K562 (cell line): ENCODE results near the gene NPB. TPM values are rescaled to one million over a fixed set of nuclear protein-coding genes. Genes with fewer than 3 reads are reported as not detected.

ENCODE experiments used
- HDAC1 ChIP-seq, 2 experiments: fragments of 450-650 bp; IDR thresholded peaks; 2 replicates each; pipeline ENCODE4 v1.6.1; 2016 to 2017; ENCODE audit warnings: inconsistent platforms in 1 of 2, mild to moderate bottlenecking in 1 of 2, moderate library complexity in 1 of 2
- KLF6 ChIP-seq: fragments of 250-450 bp; sonication (Bioruptor Pico); IDR thresholded peaks from 2 replicates; pipeline ENCODE4 v1.4.0; 2020; ENCODE audit warnings: mild to moderate bottlenecking, moderate library complexity, borderline replicate concordance
- POLR3A ChIP-seq: IDR thresholded peaks from 2 replicates; pipeline ENCODE4 v1.6.1; 2011; ENCODE audit warnings: borderline replicate concordance, mild to moderate bottlenecking, moderate library complexity; ENCODE audit not compliant: insufficient read length, insufficient read depth; ENCODE audit errors: extremely low read depth
- SAP30 ChIP-seq: fragments of 200-600 bp; sonication (generic); IDR thresholded peaks from 2 replicates; pipeline ENCODE4 v1.6.1; 2012; ENCODE audit warnings: borderline replicate concordance, low read depth, mild to moderate bottlenecking, moderate library complexity, low read length, control low read depth, inconsistent platforms; ENCODE audit not compliant: insufficient read depth, poor library complexity, severe bottlenecking
- SIRT6 ChIP-seq: IDR thresholded peaks from one replicate; pipeline ENCODE4 v1.6.1; 2012; ENCODE audit warnings: low read depth, mild to moderate bottlenecking, control low read depth, inconsistent platforms, low read length, moderate library complexity
- ZSCAN32 ChIP-seq: fragments of 450-650 bp; formaldehyde crosslinking; IDR thresholded peaks from 2 replicates; pipeline ENCODE4 v1.4.0; 2020; ENCODE audit warnings: mild to moderate bottlenecking, moderate library complexity
- polyA plus RNA-seq, 8 experiments: library from polyadenylated mRNA; depleted of rRNA in 4 of 8; stranded (reverse) in 5 of 8; unstranded in 3 of 8; fragments of >200 nt; fragmentation: Nextera tagmentation in 2 of 8; fragmentation: Illumina TruSeq in 1 of 8; extraction: Ambion mirVana in 2 of 8; extraction: Trizol in 1 of 8; gene quantifications; 2 replicates each; pipeline versions ENCODE4 v1.2.1 to v1.2.3, GENCODE V29; 2011 to 2014; ENCODE audit warnings: inconsistent platforms in 1 of 8, missing spikeins in 1 of 8
- total RNA-seq, 7 experiments: library from RNA; depleted of rRNA in 6 of 7; stranded (reverse); fragments of >200 nt in 6 of 7; fragmentation: Illumina TruSeq in 2 of 7; extraction: Trizol in 2 of 7; gene quantifications; 2 replicates each; pipeline versions ENCODE4 v1.2.1 to v1.2.3, GENCODE V29; 2011 to 2021; ENCODE audit warnings: low replicate concordance in 1 of 7
- TF ChIP-seq, protein P1 (sequence below): fragments of 450-650 bp; formaldehyde crosslinking; IDR thresholded peaks from 2 replicates; pipeline ENCODE4 v1.4.0; 2020; ENCODE audit warnings: mild to moderate bottlenecking, moderate library complexity
- TF ChIP-seq, protein P2 (sequence below), 2 experiments: fragments of 450-650 bp in 1 of 2; sonication (generic) in 1 of 2; formaldehyde crosslinking in 1 of 2; IDR thresholded peaks; 2 replicates each; pipeline versions ENCODE4 v1.7.1 to v1.9.0; 2016 to 2022; ENCODE audit warnings: inconsistent platforms in 1 of 2, mild to moderate bottlenecking in 1 of 2, missing genetic modification reagents in 1 of 2

NPB gene
- total and polyA plus RNA-seq, 9 of the 15 experiments (the other 6 are each of a cell fraction or from before 2014, with no cell fraction given) = 0.03 to 0.61 (median 0.14) TPM; not detected in 2

DNA sequence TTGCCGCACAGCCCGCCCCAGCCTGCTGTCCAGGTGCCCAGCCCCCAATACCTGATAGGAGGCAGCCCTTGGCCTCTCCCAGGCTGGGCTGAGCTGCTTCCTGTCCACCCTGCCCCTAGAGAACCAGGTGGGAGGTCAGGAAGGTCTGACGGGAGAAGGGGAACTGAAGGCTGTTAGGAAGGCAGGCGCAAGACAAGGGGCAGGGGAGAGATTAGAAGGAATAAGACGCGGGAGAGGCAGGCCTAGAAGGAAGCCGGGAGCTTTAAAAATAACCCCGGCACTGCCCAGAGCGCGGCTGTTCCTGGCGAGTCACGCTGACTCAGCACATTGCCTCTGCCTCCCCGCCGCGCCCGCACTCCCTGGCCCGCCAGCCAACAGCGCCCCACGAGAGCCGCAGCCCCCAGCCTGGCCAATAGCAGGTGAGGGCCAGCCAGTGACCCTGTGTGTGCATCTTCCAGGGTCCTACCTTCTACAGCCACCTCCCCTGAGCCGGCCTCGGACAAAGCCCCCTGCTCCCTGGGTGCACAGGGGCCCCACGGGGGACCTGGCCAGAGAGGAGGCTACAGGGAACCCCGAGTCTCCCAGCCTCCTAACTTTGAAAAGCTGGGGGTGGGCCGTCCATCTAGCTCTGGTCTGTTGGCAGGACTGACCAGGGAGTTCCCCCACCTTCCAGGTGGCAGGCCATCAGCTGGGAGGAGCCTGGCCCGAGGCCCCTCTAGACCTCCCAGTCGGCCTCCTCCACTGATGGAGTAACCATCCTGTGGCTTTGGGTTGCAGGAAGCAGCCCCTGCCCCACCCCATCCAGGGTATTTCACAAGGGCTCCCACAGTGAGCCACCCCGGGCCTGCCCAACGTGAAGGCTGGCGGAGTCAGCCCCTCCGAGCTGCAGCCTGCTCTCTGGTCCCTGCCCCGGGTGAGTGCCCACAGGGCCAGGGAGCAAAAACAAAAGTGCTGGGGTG is 21.5 kb downstream of the NPB start (continued):
- no peak for TF ChIP-seq SAP30
- TF ChIP-seq SIRT6 = no peak
- TF ChIP-seq, protein P1, sequence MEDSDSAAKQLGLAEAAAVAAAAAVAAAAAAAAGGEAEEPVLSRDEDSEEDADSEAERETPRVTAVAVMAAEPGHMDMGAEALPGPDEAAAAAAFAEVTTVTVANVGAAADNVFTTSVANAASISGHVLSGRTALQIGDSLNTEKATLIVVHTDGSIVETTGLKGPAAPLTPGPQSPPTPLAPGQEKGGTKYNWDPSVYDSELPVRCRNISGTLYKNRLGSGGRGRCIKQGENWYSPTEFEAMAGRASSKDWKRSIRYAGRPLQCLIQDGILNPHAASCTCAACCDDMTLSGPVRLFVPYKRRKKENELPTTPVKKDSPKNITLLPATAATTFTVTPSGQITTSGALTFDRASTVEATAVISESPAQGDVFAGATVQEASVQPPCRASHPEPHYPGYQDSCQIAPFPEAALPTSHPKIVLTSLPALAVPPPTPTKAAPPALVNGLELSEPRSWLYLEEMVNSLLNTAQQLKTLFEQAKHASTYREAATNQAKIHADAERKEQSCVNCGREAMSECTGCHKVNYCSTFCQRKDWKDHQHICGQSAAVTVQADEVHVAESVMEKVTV = no peak
- TF ChIP-seq, protein P2, sequence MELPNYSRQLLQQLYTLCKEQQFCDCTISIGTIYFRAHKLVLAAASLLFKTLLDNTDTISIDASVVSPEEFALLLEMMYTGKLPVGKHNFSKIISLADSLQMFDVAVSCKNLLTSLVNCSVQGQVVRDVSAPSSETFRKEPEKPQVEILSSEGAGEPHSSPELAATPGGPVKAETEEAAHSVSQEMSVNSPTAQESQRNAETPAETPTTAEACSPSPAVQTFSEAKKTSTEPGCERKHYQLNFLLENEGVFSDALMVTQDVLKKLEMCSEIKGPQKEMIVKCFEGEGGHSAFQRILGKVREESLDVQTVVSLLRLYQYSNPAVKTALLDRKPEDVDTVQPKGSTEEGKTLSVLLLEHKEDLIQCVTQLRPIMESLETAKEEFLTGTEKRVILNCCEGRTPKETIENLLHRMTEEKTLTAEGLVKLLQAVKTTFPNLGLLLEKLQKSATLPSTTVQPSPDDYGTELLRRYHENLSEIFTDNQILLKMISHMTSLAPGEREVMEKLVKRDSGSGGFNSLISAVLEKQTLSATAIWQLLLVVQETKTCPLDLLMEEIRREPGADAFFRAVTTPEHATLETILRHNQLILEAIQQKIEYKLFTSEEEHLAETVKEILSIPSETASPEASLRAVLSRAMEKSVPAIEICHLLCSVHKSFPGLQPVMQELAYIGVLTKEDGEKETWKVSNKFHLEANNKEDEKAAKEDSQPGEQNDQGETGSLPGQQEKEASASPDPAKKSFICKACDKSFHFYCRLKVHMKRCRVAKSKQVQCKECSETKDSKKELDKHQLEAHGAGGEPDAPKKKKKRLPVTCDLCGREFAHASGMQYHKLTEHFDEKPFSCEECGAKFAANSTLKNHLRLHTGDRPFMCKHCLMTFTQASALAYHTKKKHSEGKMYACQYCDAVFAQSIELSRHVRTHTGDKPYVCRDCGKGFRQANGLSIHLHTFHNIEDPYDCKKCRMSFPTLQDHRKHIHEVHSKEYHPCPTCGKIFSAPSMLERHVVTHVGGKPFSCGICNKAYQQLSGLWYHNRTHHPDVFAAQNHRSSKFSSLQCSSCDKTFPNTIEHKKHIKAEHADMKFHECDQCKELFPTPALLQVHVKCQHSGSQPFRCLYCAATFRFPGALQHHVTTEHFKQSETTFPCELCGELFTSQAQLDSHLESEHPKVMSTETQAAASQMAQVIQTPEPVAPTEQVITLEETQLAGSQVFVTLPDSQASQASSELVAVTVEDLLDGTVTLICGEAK (IDR thresholded peaks at IDR 0.05) = no peak; the same call in 1 of the 2 replicates
- TF ChIP-seq, protein P2 (CRISPR knock-in tag; IDR thresholded peaks at IDR 0.05) = no peak
- TF ChIP-seq POLR3A = no peak
- no peak for TF ChIP-seq ZSCAN32 (CRISPR knock-in tag)
- peak in 1 of 2 experiments; percentile 71; a peak in 2 of 4 replicates for TF ChIP-seq HDAC1 (IDR thresholded peaks at IDR 0.05)
- no peak for TF ChIP-seq KLF6 (CRISPR knock-in tag)
